Eye (tissue), 1 donor: Measurements from ENCODE around the gene NFYC.

Experiments used
- DNase-seq: peaks from one replicate; pipeline ENCODE4 v3.0.0-alpha.2; 2015

NFYC gene

GRCh38 chr1:40691538-40692428, at the start of gene NFYC:
Gene NFYC (plus strand): TSS chr1:40691704. CDS start chr1:40738844, 47,140 bp downstream.
- DNase-seq = peak; percentile 100

- no peak for DNase-seq
These were observed 46.3 kb upstream of the NFYC start for GRCh38 chr1:40645118-40645680.

- DNase-seq = no peak
These were observed 45.2 kb upstream of the NFYC start for GRCh38 chr1:40646315-40646714.

GRCh38 chr1:40648200-40648599, 43.3 kb upstream of the NFYC start:
- DNase-seq = peak; percentile 50

GRCh38 chr1:40648928-40649591, 42.4 kb upstream of the NFYC start:
- peak; percentile 38 for DNase-seq

GRCh38 chr1:40649592-40649930, 41.9 kb upstream of the NFYC start:
- DNase-seq = peak; percentile 85

GRCh38 chr1:40650075-40650474, 41.4 kb upstream of the NFYC start:
- peak; percentile 66 for DNase-seq

GRCh38 chr1:40651138-40651857, 40.2 kb upstream of the NFYC start:
- DNase-seq = no peak

GRCh38 chr1:40652468-40652867, 39.0 kb upstream of the NFYC start:
- no peak for DNase-seq

GRCh38 chr1:40652979-40653378, 38.5 kb upstream of the NFYC start:
- DNase-seq = no peak

- DNase-seq = peak; percentile 76
These were observed 37.5 kb upstream of the NFYC start for GRCh38 chr1:40653851-40654537.

- no peak for DNase-seq
These were observed 34.5 kb upstream of the NFYC start for GRCh38 chr1:40657046-40657445.

- DNase-seq = no peak
These were observed 32.5 kb upstream of the NFYC start for GRCh38 chr1:40658751-40659648.

GRCh38 chr1:40659649-40659947, 31.9 kb upstream of the NFYC start:
- DNase-seq = no peak

- DNase-seq = no peak
These were observed 29.8 kb upstream of the NFYC start for GRCh38 chr1:40661678-40662077.

GRCh38 chr1:40662151-40662550, 29.4 kb upstream of the NFYC start:
- DNase-seq = no peak

- no peak for DNase-seq
These were observed 28.6 kb upstream of the NFYC start for GRCh38 chr1:40662864-40663263.

- DNase-seq = peak; percentile 82
These were observed 28.0 kb upstream of the NFYC start for GRCh38 chr1:40663324-40664166.

GRCh38 chr1:40664167-40664537, 27.4 kb upstream of the NFYC start:
- DNase-seq = peak; percentile 42

- no peak for DNase-seq
These were observed 26.7 kb upstream of the NFYC start for GRCh38 chr1:40664791-40665190.
